Activated CD4-positive, alpha-beta T cell treated with anti-CD3 and anti-CD28 coated beads, Interleukin-2, Interleukin-6, amounts not matched to agents 100 ng/mL and 50 ng/mL, durations not matched to agents 16 hours and 8 hours (primary cell): ENCODE results near the gene CTSD.

Experiments
- DNase-seq: peaks from one replicate; pipeline ENCODE4 v3.0.0-alpha.2; 2020

The CTSD gene

DNA sequence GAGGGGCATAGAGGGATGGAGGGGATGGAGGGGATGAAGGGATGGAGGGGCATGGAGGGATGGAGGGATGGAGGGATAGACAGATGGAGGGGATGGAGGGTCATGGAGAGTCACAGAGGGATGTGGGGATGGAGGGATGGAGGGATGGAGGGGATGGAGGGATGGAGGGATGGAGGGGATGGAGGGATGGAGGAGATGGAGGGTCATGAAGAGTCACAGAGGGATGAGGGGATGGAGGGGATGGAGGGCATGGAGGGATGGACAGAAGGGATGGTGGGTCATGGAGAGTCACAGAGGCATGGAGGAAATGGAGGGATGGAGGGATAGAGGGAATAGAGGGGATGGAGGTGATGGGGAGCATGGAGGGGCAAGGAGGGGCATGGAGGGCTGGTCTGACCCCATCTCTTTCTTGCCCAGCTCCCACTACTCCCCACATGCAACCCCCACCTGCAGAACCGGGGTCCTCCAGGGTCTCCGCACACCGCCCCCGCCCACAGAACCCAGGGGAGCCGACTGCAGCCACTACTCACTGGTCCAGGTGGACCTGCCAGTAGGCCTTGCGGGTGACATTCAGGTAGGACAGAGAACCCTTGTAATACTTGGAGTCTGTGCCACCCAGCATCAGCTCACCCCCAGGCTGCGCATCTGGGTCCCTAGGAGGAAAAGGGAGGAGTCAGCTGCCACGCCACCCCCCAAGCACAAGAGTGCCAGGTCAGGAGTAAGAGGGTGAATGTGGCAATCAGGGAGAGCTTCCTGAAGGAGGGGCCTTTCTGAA, 9.2 kb downstream of the CTSD start:
- DNase-seq, result no peak

DNA sequence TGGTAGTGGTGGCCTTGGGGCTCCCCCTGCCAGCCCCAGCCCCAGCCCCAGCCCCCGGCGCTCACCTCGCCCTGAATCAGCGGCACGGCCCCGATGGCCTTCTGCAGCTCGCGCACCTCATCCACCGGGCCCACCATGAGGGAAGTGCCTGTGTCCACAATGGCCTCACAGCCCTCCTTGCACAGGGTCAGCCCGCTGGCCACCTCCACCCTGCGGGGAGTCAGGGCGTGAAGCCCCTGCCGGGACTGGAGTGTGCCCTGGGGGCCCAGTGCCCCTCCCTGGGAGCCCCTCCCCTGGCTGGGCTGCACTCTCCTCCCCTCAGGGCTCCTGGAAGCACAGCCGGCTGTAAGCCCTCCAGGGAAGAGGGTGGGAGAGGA, 9.8 kb downstream of the CTSD start:
- no peak for DNase-seq

DNA sequence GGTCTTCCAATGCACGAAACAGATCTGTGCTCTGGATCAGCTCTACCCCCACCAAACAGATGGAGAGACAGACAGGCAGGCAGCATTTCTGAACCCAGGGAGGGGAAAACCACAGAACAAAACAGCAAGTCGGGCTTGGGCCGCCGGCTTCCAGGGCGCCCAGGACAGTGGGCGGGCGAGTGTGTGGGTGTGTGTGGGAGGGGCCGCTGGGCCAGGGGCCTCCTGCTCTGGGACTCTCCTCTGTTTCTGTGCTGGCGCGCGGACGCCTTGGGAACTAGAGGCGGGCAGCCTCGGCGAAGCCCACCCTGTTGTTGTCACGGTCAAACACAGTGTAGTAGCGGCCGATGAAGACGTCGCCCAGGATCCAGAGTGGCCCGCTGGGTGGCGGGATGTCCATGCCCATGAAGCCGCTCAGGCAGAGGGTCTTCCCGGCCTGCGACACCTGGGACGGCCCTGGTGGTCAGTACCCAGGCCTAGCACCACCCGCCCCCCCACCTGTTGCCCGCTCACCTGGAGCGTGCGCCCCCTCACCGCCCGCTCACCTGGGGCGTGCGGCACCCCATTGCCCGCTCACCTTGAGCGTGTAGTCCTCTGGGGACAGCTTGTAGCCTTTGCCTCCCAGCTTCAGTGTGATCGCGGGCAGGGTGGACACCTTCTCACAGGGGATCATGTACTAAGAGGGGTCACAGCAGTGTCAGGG, 10.3 kb downstream of the CTSD start:
- no peak for DNase-seq

DNA sequence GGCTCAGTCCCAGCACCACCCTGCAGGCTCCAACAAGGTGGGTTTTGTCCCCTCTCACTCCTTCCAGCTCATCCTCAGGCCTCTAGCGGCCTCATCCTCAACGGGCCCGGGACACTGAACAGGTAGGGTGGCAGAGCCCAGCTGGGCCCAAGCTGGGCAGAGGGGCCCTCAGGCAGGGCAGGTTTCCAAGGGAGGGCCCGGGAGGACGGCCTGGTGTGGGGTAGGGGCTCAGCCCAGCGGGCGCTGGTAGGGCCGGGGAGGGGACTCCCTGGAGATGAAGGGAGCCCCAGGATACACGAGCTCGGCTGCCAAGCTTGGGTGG, 10.9 kb downstream of the CTSD start:
- no peak for DNase-seq

DNA sequence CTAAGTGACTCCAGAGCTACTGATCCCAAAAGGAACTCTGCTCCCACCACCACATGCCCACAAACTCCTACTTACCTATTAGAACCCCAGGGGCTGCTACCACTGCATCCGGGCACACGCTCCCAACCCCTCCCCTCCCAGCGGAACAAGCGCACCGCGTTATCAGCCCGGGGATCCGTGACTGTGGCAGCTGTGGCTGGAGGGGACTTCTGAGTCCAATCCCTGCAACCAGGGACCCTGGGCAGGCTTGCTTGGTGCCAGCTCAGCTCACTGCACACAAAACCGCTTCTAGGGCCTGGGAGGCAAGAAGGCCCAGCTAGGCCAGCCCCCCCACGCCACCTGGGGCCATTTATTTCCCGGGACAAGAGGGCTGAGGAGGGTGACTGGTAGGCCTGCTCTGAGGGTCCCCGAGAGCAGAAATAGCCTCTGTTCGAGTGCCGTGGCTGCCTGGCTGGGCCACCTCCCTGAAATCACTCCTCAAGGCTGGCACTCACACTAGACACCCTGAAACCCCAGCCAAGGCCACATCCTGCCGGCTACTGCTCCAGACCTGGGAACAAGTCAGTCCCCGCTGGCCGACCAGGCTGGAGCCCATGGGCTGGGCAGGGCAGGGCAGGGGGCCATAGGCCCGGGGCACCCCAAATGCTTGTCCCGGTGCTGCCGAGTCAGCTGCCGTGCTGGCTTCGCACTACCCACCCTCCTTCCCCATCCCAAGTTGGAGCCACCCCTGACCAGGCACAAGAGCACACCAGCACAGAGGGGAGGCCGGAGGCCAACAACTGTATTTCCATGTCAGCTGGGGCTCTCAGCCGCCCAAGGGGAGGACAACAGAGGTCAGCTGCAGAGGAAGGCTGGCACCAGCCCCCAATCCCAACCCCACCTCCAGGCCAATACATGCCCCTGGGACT, 11.5 kb downstream of the CTSD start:
- no peak for DNase-seq

DNA sequence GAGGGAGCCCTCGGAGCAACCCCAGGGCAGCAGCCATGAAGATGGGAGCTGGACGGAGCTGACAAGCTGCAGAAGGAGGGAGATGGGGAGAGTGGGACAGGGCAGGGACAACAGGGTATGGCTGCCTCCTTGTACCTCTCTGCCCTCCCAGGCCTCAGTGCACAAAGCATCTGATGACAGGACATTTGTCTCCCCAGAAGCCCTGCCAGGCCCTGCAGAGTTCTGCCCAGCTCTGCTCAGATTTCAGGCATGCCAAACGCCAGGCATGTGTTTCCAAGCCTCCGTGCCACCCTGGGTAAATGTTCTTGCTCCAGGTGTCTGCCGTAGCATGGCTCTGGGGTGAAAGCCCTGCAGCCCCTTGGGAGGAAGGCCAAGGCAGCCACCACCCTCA, 12.2 kb downstream of the CTSD start:
- DNase-seq, result no peak

DNA sequence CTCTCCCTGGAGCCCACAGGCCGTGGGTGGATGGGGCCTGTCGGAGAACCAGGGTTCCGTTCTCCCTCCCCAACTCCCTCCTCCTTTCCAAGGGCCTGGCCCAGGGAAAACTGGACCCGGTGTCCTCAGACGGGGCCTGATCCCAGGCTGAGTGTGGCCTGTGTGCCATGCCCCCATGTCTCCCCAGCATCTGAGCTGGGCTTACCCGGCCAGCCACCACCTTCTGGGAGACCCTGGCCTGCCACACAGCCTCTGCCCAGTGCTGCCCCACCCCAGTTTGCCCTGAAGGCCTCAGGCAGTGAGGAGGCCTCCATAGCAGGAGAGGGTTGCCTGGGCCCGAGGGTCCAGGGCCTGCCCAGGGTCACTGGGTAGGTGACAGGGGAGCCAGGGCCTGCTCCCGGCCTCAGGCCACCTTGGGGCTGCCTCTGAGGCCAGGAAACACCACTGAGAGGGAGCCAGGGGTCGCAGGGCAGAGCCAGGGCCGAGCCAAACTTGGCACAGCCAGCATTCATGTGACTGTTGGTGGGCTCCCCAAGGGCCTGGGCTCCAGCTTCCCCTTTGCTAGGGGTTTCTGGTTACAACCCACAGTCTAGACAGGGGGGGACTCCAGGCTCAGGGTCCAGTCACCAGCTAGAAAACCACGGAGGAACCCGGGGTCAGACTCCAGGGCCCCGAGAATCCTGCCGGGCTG, 12.7 kb downstream of the CTSD start:
- no peak for DNase-seq

DNA sequence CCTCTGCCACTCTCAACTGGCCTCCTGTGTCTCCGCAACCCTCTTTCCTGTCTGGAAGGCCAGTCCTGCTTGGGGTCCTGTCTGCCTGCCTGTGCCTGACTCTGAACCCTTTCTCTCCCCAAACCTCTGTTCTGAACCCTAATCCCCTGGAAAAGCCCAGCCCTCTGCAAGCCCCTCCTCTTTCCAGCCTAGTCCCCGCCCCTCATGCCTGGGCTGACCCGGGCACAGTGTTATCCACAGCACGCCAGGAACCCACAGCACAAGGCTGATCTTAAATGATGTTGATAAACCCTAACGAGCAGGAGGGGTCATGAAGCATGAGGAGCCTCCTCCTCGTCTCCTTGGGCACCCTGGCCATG, 13.3 kb downstream of the CTSD start, which contains the start of gene IFITM10:
Gene IFITM10, minus strand, starts transcription at position 115 of the 359 bp plus-strand sequence. CDS start 153 bp downstream, outside the sequence.
- no peak for DNase-seq

DNA sequence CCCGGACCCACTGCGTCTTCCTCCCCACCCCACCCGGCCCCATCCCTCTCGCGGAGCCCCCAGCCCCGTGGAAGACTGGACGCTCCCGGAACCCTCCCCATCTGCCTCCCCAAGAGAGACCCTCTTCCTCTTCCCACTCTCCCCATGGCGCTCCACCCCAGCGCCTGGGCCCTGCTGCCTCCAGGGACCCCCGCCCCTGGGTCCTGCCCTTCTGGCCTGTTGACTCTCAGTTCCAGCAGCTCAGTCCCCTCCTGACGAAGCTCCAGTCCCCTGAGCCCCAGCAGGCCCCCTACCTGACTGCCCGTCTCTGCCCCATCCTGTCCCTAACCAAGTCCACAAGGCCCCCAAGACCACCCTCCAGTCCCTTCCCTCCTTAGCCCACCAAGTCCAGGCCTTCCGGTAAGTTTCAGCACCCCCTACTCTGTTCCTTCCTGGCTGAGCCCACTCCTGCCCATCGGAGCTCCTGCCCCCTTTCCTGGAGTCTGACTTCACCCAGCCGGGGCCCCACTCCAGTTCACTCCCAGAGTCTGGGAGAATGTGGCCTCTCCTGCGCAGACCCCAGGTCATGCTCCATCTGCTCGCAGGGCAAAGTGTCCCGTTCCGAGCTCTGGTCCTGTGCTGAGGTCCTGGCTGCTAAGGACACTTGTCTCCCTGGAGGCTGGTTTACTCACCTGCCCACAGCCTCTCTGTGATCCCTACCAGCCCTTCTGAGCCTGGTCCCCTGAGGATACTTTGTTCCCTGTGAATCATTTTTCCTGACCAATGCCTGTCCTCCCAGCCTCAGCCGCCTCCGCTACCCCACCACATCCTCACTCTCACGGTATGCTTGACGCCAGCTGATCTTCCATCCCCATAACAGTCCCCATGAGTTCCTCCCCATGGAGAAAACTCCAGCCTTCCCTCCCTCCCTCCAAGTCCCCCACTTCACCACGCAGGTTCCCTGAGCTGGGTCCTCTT, 14.1 kb downstream of the CTSD start:
- no peak for DNase-seq

DNA sequence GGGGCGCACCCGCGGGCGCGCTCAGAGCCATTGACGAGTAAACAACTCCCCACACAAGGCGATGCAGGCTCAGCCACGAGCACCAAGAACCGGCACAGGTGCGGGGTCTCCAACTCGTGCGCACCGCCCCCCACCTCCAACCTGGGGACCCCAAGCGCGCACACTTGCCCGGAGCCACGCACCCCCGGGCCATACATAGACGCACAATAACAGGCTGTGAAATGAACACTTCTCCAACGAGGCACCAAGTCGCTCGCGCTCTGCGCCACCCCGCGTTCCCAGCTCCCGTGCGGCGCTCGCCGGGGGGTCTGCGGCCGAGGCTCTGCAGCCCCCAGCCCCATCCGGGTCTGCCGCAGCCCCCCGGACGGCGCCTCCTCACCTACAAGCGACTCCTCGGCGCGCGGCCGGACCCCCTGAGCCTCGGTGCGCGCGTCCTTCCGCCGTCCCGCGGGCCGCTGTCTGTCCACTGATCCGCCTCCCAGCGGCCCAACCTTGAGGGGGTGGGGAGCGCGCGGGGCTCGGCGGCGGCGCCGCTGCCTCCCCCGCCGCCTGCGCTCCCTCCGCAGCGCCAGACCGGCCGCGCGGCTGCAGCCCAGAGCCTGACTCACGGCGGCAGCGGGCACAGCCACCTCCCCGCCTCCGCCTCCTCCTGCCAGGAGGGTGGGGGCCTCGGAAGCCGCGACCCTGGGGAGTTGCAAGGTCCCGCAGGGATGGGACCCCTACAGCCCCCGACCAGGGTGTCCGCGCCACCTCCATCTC, 14.9 kb downstream of the CTSD start:
- DNase-seq, result no peak

DNA sequence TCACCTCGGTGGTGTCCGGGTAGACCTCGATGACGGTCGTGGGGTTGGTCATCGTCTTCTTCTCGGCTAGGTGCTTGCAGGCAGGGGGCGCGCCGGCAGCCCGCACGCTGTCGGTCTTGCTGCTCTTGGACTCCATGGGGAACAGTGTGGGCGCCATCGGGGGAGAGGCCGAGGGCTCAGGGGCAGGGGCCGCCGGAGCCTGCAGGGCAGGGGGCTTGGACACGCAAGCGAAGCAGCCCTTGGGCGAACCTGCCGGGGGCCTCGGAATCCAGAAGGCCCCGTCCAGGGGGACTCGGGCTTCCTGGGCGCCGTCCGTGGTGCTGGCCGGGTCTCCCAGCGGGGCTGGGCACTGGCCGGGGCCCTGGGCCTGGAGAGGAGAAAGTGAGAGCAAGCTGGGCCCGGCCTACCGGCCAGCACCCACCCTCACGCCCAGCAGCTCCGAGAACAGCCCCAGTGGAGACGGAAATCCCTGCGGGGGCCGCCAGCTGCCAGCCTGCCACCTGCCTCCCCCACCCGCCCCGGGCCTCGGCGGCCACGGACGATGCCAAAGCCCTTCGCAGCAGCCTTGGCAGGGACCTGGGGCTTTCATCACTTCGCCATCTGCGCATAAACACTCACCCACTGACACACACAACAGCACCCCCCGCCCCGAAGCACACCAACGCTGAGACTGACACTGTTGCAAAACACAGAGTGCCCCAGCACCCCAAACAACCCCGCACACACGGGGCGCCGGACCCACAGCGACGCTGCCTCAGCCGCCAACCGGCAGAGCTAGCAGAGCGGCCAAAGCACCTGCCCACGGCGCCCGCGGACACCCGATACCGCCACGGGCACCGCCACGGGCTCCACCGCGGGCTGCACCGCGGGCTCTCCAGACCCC, 15.7 kb downstream of the CTSD start:
- no peak for DNase-seq

DNA sequence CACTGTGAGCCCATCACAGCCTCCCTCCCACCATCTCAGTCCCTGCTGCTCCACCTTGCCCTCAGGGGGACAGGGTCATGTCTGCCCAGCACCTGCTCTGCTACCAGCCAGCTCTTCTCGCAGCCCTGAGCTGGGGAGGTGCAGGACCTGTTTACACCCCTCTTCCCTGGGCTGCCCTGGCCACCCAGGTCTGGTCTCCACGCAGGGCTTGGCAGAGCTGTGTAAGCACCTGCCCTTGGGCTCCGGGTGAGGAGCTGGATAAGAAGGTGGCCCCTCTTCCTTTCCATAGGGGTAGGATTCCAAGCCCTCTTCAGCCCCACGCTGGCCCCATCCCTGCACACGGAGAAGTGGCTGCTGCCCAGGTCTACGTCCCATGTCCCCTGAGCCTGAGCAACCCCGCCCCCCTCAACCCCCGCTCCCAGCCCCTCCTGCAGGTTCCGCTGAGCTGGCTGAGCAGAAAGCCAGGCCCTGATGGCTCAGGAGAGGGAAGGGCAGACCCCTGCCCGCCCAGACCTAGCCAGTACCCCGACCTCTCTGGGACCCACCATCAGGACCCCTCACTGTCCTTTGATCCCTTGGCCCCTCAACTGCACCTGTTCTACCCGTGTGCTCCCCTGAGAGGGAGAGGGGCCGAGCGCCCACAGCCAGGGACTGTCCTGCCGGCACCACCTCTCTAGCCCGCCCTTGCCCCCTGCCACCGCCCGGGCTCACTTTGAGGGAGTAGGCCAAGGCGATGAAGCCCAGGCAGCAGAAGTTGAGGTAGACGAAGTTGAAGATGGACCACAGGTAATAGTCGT, 16.6 kb downstream of the CTSD start:
- no peak for DNase-seq

DNA sequence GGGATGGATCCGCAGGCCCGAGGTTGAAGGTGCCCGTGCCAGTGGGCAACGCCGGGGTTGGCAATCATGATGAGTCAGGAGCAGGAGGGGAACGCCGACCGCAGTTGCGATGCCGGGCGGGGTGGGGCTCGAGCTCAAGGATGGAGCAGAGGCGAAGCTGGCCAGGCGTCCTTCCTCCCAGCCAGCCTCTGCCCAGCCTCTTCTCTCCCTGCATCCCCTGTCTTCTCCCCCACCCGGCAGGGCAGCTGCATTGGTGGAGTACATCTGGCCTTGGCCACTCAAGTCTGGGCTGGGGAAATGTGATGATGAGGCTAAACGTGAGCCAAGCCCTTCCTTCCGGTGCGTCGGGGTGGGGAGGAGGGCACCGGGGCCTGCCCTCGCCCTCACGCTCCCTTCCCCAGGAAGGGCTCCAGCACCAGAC, 17.2 kb downstream of the CTSD start:
- DNase-seq, result no peak

DNA sequence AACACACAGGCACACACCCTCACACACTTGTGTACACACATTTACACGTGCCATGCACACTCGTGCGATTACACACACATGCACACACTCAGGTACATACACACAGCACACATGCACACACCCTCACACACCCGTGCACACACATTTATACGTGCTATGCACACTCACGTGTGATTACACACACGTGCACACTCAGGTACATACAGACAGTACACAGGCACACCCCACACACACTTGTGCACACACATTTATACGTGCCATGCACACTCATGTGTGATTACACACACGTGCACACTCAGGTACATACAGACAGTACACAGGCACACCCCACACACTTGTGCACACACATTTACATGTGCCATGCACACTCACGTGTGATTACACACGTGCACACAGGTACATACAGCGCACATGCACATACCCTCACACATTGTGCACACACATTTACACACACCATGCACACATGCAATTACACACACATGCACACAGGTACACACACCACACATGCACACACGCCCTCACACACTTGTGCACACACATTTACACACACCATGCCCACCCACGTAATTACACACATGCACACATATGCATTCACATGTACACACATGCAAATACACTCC, 17.9 kb downstream of the CTSD start:
- no peak for DNase-seq

DNA sequence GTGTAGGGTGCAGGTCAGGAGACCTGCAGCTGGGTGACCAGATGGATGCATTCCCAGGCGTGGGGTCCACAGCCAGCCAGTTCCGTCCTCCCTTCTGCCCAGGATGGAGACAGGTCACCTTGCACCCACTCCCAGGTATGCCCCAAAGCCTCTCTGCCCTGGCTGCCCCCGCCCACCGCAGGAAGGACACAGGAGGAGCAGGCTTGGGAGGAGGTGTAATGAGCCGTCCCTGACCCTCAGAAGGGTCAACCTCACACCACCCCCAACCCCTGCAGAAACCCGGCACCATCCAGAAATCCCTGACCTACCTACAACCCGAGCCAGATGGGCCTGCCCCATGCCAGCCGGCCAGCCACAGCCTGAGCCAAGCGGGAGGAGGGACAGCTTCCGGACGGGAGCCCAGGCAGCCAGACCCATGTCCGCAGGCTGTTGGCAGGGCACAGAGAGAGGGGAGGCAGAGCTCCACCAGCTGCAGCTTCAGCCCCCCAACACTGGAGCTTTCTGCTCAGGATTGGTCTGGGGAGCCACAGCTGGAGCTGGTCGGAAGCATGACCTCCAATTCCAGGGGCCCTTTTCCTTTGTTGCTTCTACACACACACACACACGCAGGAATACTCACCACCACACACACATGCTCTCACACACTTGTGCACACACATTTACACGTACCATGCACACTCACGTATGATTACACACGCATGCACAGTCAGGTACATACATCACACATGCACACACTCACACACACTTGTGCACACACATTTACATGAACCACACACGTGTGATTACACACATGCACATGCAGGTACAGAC, 18.6 kb downstream of the CTSD start:
- DNase-seq, result no peak

DNA sequence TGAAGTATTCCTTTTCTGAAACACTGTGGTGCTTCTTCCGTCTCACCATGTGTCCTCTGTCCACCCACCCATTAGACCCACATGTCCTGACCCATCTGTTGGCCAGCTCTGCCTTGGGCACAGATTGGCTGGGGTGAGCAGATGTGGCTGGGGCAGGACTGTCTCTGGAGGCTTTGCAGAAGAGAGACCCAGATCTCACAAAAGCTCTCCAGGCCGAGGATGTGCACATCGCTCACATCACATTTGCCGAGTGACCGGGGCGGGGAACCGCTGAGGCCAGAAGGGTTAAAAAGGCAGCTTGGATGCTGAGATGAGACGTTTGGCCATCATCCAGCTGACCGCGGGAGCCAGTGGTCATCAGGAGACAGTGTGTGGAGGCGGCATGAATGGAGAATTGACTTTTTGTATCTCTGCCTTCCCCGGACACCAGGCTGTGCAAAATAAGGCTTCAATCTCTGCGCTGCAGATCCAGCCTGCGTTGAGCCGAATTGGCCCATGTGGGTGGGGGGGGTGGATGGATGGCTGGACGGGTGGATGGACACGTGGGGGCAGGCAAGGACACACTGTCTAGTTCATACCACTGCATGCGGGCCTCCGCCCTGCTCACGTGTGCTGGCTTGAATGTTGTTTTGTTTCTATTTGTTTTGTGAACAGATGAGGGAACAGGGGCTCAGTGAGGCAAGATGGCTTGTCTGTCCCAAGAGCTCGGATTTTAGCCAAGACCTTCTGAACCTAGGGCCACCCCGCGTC, 19.4 kb downstream of the CTSD start:
- DNase-seq, result no peak

DNA sequence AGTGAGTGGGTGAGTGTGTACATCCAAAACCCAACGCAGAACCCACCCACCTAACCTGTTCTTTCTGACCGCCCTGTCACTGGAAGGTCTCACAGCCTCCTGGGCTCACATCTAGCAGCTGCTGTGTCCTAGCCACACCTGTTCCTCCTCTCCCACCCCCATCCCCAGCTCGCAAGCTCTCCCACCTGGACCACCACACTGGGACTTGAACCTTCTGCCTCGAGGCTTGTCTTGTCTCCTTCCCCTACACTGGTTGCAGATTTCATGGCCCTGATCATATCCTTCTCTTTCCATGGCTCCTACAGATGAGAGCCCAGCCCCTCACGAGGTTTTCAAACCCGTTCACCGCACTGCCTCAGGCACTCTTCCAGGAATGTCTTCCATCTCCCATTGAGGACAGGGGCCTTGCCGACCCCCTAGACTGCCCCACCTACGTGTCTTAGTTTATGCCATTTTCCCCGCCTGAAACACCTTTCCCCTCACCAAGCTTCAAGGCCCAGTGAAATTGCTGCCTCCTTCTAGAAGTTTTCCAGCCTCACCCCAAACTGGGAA, 20.1 kb downstream of the CTSD start:
- no peak for DNase-seq
